PC-3 (cell line): Measurements from ENCODE around the gene MTX1. TPM values are rescaled to one million over a fixed set of nuclear protein-coding genes. Genes with fewer than 3 reads are reported as not detected.
A peak's percentile ranks its signal among the peaks of the same experiment; 100 is the strongest.

Experiments
- ATAC-seq: fragments of 200-7000 bp; cut with Tn5 transposase; 2 replicates; pipeline ENCODE4 v1.9.1; 2020; ENCODE audit warnings: mild to moderate bottlenecking, moderate library complexity
- BruUV-seq: library from RNA; stranded (reverse); fragments of 400-500 nt; replicated peaks from 2 replicates; lab custom pipeline; 2021; lab: Mats Ljungman, UMichigan
- CTCF ChIA-PET: fragments of 300-600 bp; sonication (Branson Sonifier 250); formaldehyde crosslinking; loops from one replicate; lab custom pipeline; 2022; ENCODE audit warnings: antibody characterized with exemption; lab: Charles Lee
- POLR2A ChIA-PET: fragments of 300-600 bp; sonication (Branson Sonifier 250); formaldehyde crosslinking; loops from one replicate; lab custom pipeline; 2022; ENCODE audit warnings: antibody characterized with exemption; ENCODE audit not compliant: unreplicated experiment; lab: Charles Lee
- DNase-seq: peaks from one replicate; pipeline ENCODE4 v3.0.0-alpha.2; 2015
- H2AFZ ChIP-seq: fragments of 300-600 bp; sonication (generic); 2 replicates; pipeline ENCODE4 v1.6.0; 2016; ENCODE audit warnings: antibody characterized with exemption, low read length
- H3F3A ChIP-seq: fragments of 300-600 bp; sonication (generic); one replicate; pipeline ENCODE4 v1.6.0; 2017; ENCODE audit warnings: antibody characterized with exemption, low read length, control low read depth, mild to moderate bottlenecking; ENCODE audit not compliant: unreplicated experiment
- H3K27ac ChIP-seq: fragments of 300-600 bp; sonication (generic); 2 replicates; pipeline ENCODE4 v1.5.1; 2016; ENCODE audit warnings: mild to moderate bottlenecking, low read length
- H3K27me3 ChIP-seq: fragments of 300-600 bp; sonication (generic); 2 replicates; pipeline ENCODE4 v1.6.1; 2016; ENCODE audit warnings: low read length, mixed read lengths
- H3K36me3 ChIP-seq: fragments of 300-600 bp; sonication (generic); 2 replicates; pipeline ENCODE4 v1.6.1; 2016; ENCODE audit warnings: low read depth, mixed run types, low read length, mixed read lengths
- H3K4me1 ChIP-seq: fragments of 300-600 bp; sonication (generic); 2 replicates; pipeline ENCODE4 v1.5.1; 2016; ENCODE audit warnings: low read length; ENCODE audit not compliant: insufficient read depth
- H3K4me2 ChIP-seq: fragments of 300-600 bp; sonication (generic); 2 replicates; pipeline ENCODE4 v1.6.0; 2016; ENCODE audit warnings: low read length
- H3K4me3 ChIP-seq: fragments of 300-600 bp; sonication (generic); 2 replicates; pipeline ENCODE4 v1.5.1; 2016; ENCODE audit warnings: mild to moderate bottlenecking, low read length, mixed read lengths
- H3K79me2 ChIP-seq: fragments of 300-600 bp; sonication (generic); 2 replicates; pipeline ENCODE4 v1.6.1; 2017; ENCODE audit warnings: low read length, mixed read lengths
- H3K9ac ChIP-seq: fragments of 300-600 bp; sonication (generic); 2 replicates; pipeline ENCODE4 v1.6.0; 2016; ENCODE audit warnings: mild to moderate bottlenecking, low read length
- H3K9me2 ChIP-seq: fragments of 300-600 bp; sonication (generic); replicated peaks from 2 replicates; pipeline ENCODE4 v1.6.1; 2016; ENCODE audit warnings: mixed run types, low read length, mixed read lengths
- H3K9me3 ChIP-seq: fragments of 300-600 bp; sonication (generic); 2 replicates; pipeline ENCODE4 v1.6.1; 2016; ENCODE audit warnings: low read length, mixed read lengths
- H4K20me1 ChIP-seq: fragments of 300-600 bp; sonication (generic); 2 replicates; pipeline ENCODE4 v1.6.1; 2016; ENCODE audit warnings: low read length, mixed read lengths
- CTCF ChIP-seq: fragments of 300-600 bp; sonication (generic); conservative IDR thresholded peaks from 2 replicates; pipeline ENCODE4 v1.5.1; 2017; ENCODE audit warnings: antibody characterized with exemption, low read depth, mild to moderate bottlenecking, low read length
- EZH2 ChIP-seq: fragments of 300-600 bp; sonication (generic); IDR thresholded peaks from one replicate; pipeline ENCODE4 v1.6.1; 2017; ENCODE audit warnings: antibody characterized with exemption, mild to moderate bottlenecking, low read length; ENCODE audit not compliant: unreplicated experiment
- EZH2phosphoT487 ChIP-seq: fragments of 300-600 bp; sonication (generic); IDR thresholded peaks from 2 replicates; pipeline ENCODE4 v1.6.1; 2018; ENCODE audit warnings: mild to moderate bottlenecking, antibody characterized with exemption, low read length, borderline replicate concordance
- intact Hi-C: fragments of 100-400 bp; cut with micrococcal nuclease; formaldehyde crosslinking; loops from 2 replicates; pipeline ENCODE4 v1.9.0; 2023
- total RNA-seq: library from RNA; depleted of rRNA; stranded (reverse); fragments of >200 nt; gene quantifications from 2 replicates; pipeline ENCODE4 v1.2.3, GENCODE V29; 2014

MTX1 gene
- total RNA-seq, 1 experiment from 2014 or later = 152 TPM

GRCh38 chr1:155250633-155251449, 42.3 kb downstream of the MTX1 start:
- H3K4me2 ChIP-seq = no peak overlapping the region
- CTCF ChIA-PET = interaction anchor here (0.5 to 1.6 kb wide), 14 partner anchors 10 to 253 kb away, joined by 3 to 14 read pairs (median 4); partner anchors contain the start of genes CLK2, HCN3 and SCAMP3

GRCh38 chr1:155251566-155251965, 43.1 kb downstream of the MTX1 start:
- CTCF ChIA-PET = interaction anchor here (0.5 to 1.6 kb wide), 11 partner anchors 10 to 253 kb away, joined by 3 to 14 read pairs (median 4); partner anchors contain the start of genes CLK2, HCN3 and SCAMP3
- no peak overlapping the region for H3K9ac ChIP-seq
- DNase-seq (no peak), ATAC-seq (no peak)
- H3K9me3 ChIP-seq = no peaks in the 10 kb centered on the region
- H3K27me3 ChIP-seq = no peaks in the 10 kb centered on the region
- peaks cover 22% of the 10 kb centered on the region for H3K4me1 ChIP-seq
- H3K4me2 ChIP-seq = no peak overlapping the region
- no peak overlapping the region for H2AFZ ChIP-seq
- no peak for TF ChIP-seq CTCF
- TF ChIP-seq EZH2 = no peak
- TF ChIP-seq EZH2phosphoT487 = no peak
- no peak overlapping the region for H3K4me3 ChIP-seq
- BruUV-seq = no TSS peak
- POLR2A ChIA-PET = no interaction called here
- intact Hi-C loops = no loop called here
- peaks cover 21% of the 10 kb centered on the region for H3K79me2 ChIP-seq
- no peaks in the 10 kb centered on the region for H4K20me1 ChIP-seq
- H3K36me3 ChIP-seq = peaks cover 15% of the 10 kb centered on the region; the same call in 1 of the 2 replicates
- no peaks in the 10 kb centered on the region for H3K9me2 ChIP-seq
- no peak overlapping the region for H3K27ac ChIP-seq
- no peaks in the 10 kb centered on the region for H3F3A ChIP-seq

More at GRCh38 chr1:155250633-155251449, 42.3 kb downstream of the MTX1 start:
- ATAC-seq = peak; percentile 66
- H3F3A ChIP-seq = no peaks in the 10 kb centered on the region
- peaks cover 15% of the 10 kb centered on the region; the same call in 1 of the 2 replicates for H3K36me3 ChIP-seq
- 0 out of 2 replicates have a peak overlapping the region, but pooled peaks have one; percentile 19 for H2AFZ ChIP-seq
- DNase-seq = peak; percentile 97
- no peak overlapping the region for H3K27ac ChIP-seq
- TF ChIP-seq CTCF (peak; percentile 99), EZH2 (no peak), EZH2phosphoT487 (no peak)
- intact Hi-C loops = loop anchor here (1.0 kb wide), 3 partner anchors 22 to 74 kb away; partner anchors contain the start of gene CLK2
- no peaks in the 10 kb centered on the region for H3K9me3 ChIP-seq
- BruUV-seq = no TSS peak
- POLR2A ChIA-PET = interaction anchor here (0.6 kb wide), 1 partner anchor 72 kb away, joined by 4 read pairs; no protein-coding TSS in a partner anchor
- peaks cover 19% of the 10 kb centered on the region for H3K4me1 ChIP-seq
- no peaks in the 10 kb centered on the region for H4K20me1 ChIP-seq
- no peaks in the 10 kb centered on the region for H3K9me2 ChIP-seq
- H3K4me3 ChIP-seq = no peak overlapping the region
- H3K27me3 ChIP-seq = no peaks in the 10 kb centered on the region
- no peak overlapping the region for H3K9ac ChIP-seq
- peaks cover 21% of the 10 kb centered on the region for H3K79me2 ChIP-seq
